Epithelial cell of proximal tubule (primary cell): ENCODE measurements around the gene LHFPL6. TPM values are rescaled to one million over a fixed set of nuclear protein-coding genes. Genes with fewer than 3 reads are reported as not detected.

Source experiments
- DNase-seq: peaks from one replicate; pipeline ENCODE4 v3.0.0-alpha.2; 2011; ENCODE audit warnings: low read depth
- H3K4me3 ChIP-seq: 2 replicates; pipeline ENCODE4 v1.5.1; 2011; ENCODE audit warnings: low read depth, mild to moderate bottlenecking, low read length
- total RNA-seq: library from RNA; depleted of rRNA; stranded (reverse); fragments of >200 nt; gene quantifications from 2 replicates; pipeline ENCODE4 v1.2.3, GENCODE V29; 2015
- TF ChIP-seq, protein P1 (sequence below): conservative IDR thresholded peaks from 2 replicates; pipeline ENCODE4 v1.5.1; 2012; ENCODE audit warnings: low read depth, mild to moderate bottlenecking, low read length

LHFPL6 gene
- total RNA-seq, 1 donor from 2014 or later, result 5.2 TPM

DNA sequence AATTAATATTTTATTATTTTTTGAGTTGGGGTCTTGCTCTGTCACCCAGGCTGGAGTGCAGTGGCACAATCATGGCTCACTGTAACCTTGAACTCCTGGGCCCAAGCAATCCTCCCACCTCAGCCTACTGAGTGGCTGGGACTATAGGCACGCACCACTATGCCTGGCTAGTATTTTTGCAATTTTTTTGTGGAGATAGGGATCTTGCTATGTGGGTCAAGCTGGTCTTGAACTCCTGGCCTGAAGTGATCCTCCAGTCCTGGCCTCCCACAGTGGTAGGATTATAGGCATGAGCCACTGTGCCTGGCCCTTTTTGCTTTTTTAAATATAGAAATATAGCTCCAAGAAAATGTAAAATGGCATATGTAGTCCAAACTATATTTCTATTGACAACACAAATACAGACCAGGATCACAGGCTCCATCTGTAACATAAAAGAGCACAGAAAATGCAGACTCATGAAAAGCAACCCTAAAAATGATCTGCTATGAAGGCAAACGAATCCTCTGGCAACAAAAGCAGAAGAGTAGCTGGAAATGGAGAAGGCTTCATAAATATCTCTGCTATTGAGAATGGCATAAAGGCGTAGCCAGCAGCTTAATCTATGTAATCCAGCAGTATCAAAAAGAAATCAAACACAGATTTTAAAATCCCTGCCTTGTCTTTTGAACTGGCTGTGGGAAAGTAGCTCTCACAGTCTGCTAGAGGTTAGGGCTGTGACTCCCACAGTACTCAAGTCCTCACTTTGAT lies 200.6 kb downstream of the LHFPL6 start:
- no peak overlapping the region for H3K4me3 ChIP-seq
- TF ChIP-seq, protein P1, sequence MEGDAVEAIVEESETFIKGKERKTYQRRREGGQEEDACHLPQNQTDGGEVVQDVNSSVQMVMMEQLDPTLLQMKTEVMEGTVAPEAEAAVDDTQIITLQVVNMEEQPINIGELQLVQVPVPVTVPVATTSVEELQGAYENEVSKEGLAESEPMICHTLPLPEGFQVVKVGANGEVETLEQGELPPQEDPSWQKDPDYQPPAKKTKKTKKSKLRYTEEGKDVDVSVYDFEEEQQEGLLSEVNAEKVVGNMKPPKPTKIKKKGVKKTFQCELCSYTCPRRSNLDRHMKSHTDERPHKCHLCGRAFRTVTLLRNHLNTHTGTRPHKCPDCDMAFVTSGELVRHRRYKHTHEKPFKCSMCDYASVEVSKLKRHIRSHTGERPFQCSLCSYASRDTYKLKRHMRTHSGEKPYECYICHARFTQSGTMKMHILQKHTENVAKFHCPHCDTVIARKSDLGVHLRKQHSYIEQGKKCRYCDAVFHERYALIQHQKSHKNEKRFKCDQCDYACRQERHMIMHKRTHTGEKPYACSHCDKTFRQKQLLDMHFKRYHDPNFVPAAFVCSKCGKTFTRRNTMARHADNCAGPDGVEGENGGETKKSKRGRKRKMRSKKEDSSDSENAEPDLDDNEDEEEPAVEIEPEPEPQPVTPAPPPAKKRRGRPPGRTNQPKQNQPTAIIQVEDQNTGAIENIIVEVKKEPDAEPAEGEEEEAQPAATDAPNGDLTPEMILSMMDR, result no peak
- no peak for DNase-seq

DNA sequence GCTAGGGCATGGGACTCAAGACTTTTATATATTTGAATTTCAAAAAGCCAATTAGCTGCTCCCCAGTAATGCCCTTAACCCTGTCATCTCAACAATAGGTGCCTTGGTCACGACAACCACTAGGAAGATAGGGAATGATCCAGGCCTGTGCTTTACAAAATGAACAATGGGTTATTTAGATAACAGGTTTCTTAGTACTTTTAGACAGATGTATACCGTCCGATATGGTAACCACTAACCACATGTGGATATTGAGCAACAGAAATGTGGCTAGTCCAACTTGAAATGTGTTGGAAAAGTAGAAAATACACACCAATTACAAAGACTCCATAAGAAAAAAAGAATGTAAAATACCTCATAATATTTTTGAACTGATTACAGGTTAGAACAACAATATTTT lies 201.2 kb downstream of the LHFPL6 start:
- DNase-seq, result no peak
- TF ChIP-seq, protein P1, result no peak
- H3K4me3 ChIP-seq, result no peak overlapping the region

DNA sequence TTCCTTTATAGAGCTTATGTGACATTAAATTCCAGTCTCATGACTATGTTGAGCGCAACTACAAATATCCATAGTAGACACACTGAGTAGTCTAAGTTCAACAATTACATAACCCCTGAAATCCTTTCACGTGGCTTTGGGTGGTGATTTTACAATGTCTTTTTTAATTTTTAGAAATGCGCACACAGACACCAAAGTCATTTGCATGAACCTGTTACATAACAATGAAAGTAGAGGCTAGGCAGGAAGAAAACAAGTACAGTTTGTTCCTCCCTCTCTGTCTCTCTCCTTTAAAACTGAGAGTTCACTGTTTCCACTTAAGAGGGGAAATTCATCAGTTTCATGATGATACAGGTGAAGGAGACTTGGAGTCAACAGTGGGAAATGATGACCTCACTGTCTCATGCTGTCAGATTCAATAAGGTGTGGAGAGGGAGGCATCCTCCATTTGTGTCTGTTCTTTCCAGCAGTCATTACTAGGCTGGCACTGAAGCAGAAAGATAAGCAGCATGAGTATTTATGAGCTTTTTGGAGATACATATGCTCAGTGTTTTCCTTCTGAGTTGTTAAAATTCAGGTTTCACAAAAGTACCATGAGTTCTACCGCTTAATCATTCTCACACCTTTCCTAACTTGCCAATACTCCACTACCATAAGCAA lies 201.8 kb downstream of the LHFPL6 start:
- DNase-seq, result no peak
- TF ChIP-seq, protein P1, result no peak
- no peak overlapping the region for H3K4me3 ChIP-seq

DNA sequence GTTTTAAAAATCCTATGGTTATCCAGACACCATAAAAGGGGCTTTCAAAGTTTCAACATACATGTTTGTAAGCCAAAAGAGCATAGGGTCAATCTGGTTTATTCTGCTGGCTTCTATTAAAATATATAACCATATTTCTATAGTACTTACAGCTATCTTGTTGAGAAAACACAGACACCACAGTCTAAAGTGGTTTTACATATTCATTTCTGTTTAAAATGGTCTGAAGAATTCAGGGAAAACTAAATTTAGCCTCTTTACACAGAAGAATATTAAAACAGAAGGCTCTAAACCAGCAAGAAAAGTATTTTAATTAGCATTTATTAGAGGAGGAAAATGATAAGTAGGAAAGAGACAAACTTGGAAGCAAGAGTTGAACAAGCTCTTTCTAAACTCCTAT lies 203.9 kb downstream of the LHFPL6 start:
- no peak overlapping the region for H3K4me3 ChIP-seq
- no peak for DNase-seq
- TF ChIP-seq, protein P1, result no peak

DNA sequence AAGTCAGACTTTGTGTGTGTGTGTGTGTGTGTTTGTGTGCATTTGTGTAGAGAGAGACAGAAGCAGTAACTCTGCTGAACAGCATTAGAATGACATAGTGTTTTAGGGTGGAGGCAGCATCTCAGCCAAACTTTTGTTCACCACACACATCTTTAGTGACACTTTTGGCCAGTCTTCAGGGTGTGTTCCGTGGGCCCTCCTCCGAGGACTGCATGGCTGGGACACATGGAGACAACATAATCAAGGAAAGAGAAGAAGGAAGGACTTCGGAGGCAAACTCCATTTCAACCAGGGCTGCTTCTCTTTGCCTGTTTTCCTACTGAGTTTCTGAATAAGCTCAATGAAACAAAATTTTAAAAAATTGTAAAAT lies 205.1 kb downstream of the LHFPL6 start:
- H3K4me3 ChIP-seq, result no peak overlapping the region
- DNase-seq, result no peak
- TF ChIP-seq, protein P1, result no peak

DNA sequence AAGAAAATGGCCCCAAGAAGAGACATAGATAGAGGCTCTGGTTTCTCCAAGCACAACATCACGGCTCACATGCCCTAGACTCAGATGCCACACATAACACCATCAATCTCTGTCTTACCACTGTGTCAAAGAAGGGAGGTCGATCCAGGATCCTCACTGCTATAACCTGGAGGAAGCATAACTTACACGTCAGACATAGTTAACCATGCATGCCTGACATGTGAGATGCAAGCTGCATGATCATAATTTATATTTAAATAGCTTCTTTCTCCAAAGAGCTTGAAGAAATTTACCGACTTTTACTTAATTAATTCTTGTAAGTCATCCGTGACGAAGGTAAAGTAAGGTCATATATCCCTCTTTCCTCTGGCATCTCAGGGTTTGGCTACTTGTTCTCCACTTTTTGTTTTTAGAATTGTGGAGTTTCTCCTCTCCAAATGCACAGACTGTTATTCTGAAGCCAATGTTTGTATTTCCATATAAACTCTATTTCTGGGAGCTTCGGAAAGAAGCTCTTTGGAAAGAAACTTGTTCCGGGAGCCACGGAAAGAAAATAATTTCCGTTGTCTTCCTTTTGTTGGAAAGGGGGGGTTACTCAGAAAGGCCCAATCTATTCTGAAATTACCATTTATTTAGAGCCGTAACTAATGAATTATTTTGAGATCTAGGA lies 205.6 kb downstream of the LHFPL6 start:
- no peak for DNase-seq
- TF ChIP-seq, protein P1, result no peak
- no peak overlapping the region for H3K4me3 ChIP-seq
